Peyer's patch (tissue), 4 donors: ENCODE data around the gene PRICKLE2. TPM values are rescaled to one million over a fixed set of nuclear protein-coding genes. Genes with fewer than 3 reads are reported as not detected.
A peak's percentile ranks its signal among the peaks of the same experiment; 100 is the strongest.
"Not testable (repeated sequence)": the region's sequence is repeated elsewhere in the genome, so short reads cannot be mapped to it uniquely, and the experiment has no call there.

Experiments
- DNase-seq, 3 donors: peaks; one replicate each; pipeline ENCODE4 v3.0.0-alpha.2; 2017 to 2019
- H3K27ac ChIP-seq, 4 donors: fragments of 200-600 bp; sonication (generic); one replicate each; pipeline ENCODE4 v1.5.1; 2016 to 2019
- H3K27me3 ChIP-seq, 2 donors: fragments of 200-600 bp; sonication (generic); one replicate each; pipeline ENCODE4 v1.5.1; 2019
- H3K36me3 ChIP-seq, 3 donors: fragments of 200-600 bp; sonication (generic); one replicate each; pipeline ENCODE4 v1.5.1; 2016 to 2019
- H3K4me1 ChIP-seq, 4 donors: fragments of 200-600 bp; sonication (generic); one replicate each; pipeline ENCODE4 v1.5.1; 2016 to 2019
- H3K4me3 ChIP-seq, 4 donors: fragments of 200-600 bp; sonication (generic); 1 replicate in 3 of 4; 2 replicates in 1 of 4; pipeline ENCODE4 v1.5.1; 2016 to 2019; ENCODE audit warnings: mild to moderate bottlenecking in 1 of 4
- H3K9me3 ChIP-seq, 4 donors: fragments of 200-600 bp; sonication (generic); one replicate each; pipeline ENCODE4 v1.5.1; 2016 to 2019; ENCODE audit warnings: mild to moderate bottlenecking in 1 of 4
- CTCF ChIP-seq, 6 experiments: fragments of 450-650 bp in 4 of 6; fragments of 200-600 bp in 2 of 6; sonication (generic) in 1 of 6; IDR thresholded peaks; one replicate each; pipeline ENCODE4 v1.5.1; 2017 to 2019; ENCODE audit warnings: antibody characterized with exemption in 6 of 6, mild to moderate bottlenecking in 3 of 6, moderate library complexity in 1 of 6
- POLR2A ChIP-seq, 2 donors: fragments of 450-650 bp; IDR thresholded peaks; one replicate each; pipeline ENCODE4 v1.5.1; 2017; ENCODE audit warnings: antibody characterized with exemption in 2 of 2, mild to moderate bottlenecking in 2 of 2, moderate library complexity in 2 of 2
- total RNA-seq, 4 donors: library from RNA; depleted of rRNA; stranded (reverse); fragments of >200 nt; gene quantifications; one replicate each; pipeline ENCODE4 v1.1.0, GENCODE V29; 2016

Gene PRICKLE2
- total RNA-seq, 4 donors from 2014 or later: 3.5 to 22.3 (median 11.8) TPM

GRCh38 chr3:64091501-64091900 is 133.8 kb downstream of the PRICKLE2 start:
- no peaks in the 10 kb centered on the region for H3K27me3 ChIP-seq
- no peak overlapping the region for H3K4me3 ChIP-seq
- no peak for TF ChIP-seq POLR2A (IDR thresholded peaks at IDR 0.05)
- TF ChIP-seq CTCF (IDR thresholded peaks at IDR 0.05): no peak
- H3K9me3 ChIP-seq: no peaks in the 10 kb centered on the region
- H3K4me1 ChIP-seq: no peaks in the 10 kb centered on the region
- no peaks in the 10 kb centered on the region for H3K36me3 ChIP-seq
- DNase-seq: no peak
- H3K27ac ChIP-seq: no peak overlapping the region

- H3K27ac ChIP-seq: peak overlapping the region in 1 of 4 donors; percentile 18
- H3K9me3 ChIP-seq, H3K36me3 ChIP-seq, DNase-seq, H3K4me1 ChIP-seq, H3K4me3 ChIP-seq, H3K27me3 ChIP-seq: not testable (repeated sequence)
These were observed 135.9 kb downstream of the PRICKLE2 start for GRCh38 chr3:64089386-64089785.

- no peak for DNase-seq
- Histone ChIP-seq H3K9me3 (no peaks in the 10 kb centered on the region), H3K4me3 (no peak overlapping the region), H3K36me3 (no peaks in the 10 kb centered on the region), H3K27ac (peak overlapping the region in 1 of 4 donors; percentile 18), H3K27me3 (no peaks in the 10 kb centered on the region), H3K4me1 (no peaks in the 10 kb centered on the region)
- TF ChIP-seq POLR2A (IDR thresholded peaks at IDR 0.05): no peak
- TF ChIP-seq CTCF (IDR thresholded peaks at IDR 0.05): no peak
These were observed 136.7 kb downstream of the PRICKLE2 start for GRCh38 chr3:64088408-64089205.

- TF ChIP-seq CTCF (IDR thresholded peaks at IDR 0.05) (no peak), POLR2A (IDR thresholded peaks at IDR 0.05) (no peak)
- DNase-seq: no peak
These were observed 138.6 kb downstream of the PRICKLE2 start for GRCh38 chr3:64086479-64087252.

GRCh38 chr3:64084640-64085039 is 140.6 kb downstream of the PRICKLE2 start:
- no peaks in the 10 kb centered on the region for H3K36me3 ChIP-seq

More at GRCh38 chr3:64086479-64087252, 138.6 kb downstream of the PRICKLE2 start:
- no peaks in the 10 kb centered on the region for H3K27me3 ChIP-seq
- H3K4me3 ChIP-seq: no peak overlapping the region
- no peaks in the 10 kb centered on the region for H3K9me3 ChIP-seq
- no peaks in the 10 kb centered on the region for H3K4me1 ChIP-seq
- no peak overlapping the region for H3K27ac ChIP-seq
- H3K36me3 ChIP-seq: no peaks in the 10 kb centered on the region

More at GRCh38 chr3:64084640-64085039, 140.6 kb downstream of the PRICKLE2 start:
- TF ChIP-seq POLR2A (IDR thresholded peaks at IDR 0.05) (no peak), CTCF (IDR thresholded peaks at IDR 0.05) (no peak)
- no peaks in the 10 kb centered on the region for H3K4me1 ChIP-seq
- H3K9me3 ChIP-seq: no peaks in the 10 kb centered on the region
- H3K27me3 ChIP-seq: no peaks in the 10 kb centered on the region
- no peak for DNase-seq
- H3K27ac ChIP-seq: no peak overlapping the region
- H3K4me3 ChIP-seq: no peak overlapping the region
